HEK293 (cell line): ENCODE measurements around the gene GRIA1.

ENCODE experiments used
- CTCF ChIA-PET: fragments of 350-600 bp; formaldehyde crosslinking; extraction: SDS; loops from one replicate; lab custom pipeline; 2021; ENCODE audit warnings: antibody characterized with exemption; lab: Yijun Ruan, JAX
- POLR2A ChIA-PET: fragments of 300-600 bp; formaldehyde crosslinking; extraction: SDS; loops from one replicate; lab custom pipeline; 2020; ENCODE audit warnings: antibody characterized with exemption, inconsistent platforms; lab: Yijun Ruan, JAX
- H3K27ac ChIP-seq: fragments of 200-500 bp; sonication (Bioruptor generic); 2 replicates; pipeline ENCODE4 v1.5.1; 2014; ENCODE audit warnings: low read depth, low read length, control low read depth, inconsistent platforms; ENCODE audit errors: extremely low read depth
- H3K36me3 ChIP-seq, 2 experiments: fragments of 200-500 bp in 1 of 2; sonication (Bioruptor generic) in 1 of 2; 1 replicate in 1 of 2; 2 replicates in 1 of 2; pipeline ENCODE4 v1.5.1; 2014 to 2017; ENCODE audit warnings: inconsistent platforms in 2 of 2, low read length in 2 of 2; ENCODE audit not compliant: control insufficient read depth in 2 of 2, insufficient read depth in 1 of 2
- H3K4me1 ChIP-seq: fragments of 200-500 bp; sonication (Bioruptor generic); 2 replicates; pipeline ENCODE4 v1.5.1; 2014; ENCODE audit warnings: mild to moderate bottlenecking, low read length, inconsistent platforms; ENCODE audit not compliant: control insufficient read depth, insufficient read depth
- H3K4me3 ChIP-seq: 2 replicates; pipeline ENCODE4 v1.5.1; 2011; ENCODE audit warnings: low read depth, mild to moderate bottlenecking, control low read depth, low read length, moderate library complexity
- H3K9me3 ChIP-seq: fragments of 200-500 bp; sonication (Bioruptor generic); 2 replicates; pipeline ENCODE4 v1.5.1; 2014; ENCODE audit warnings: low read depth, low read length, inconsistent platforms; ENCODE audit not compliant: control insufficient read depth, insufficient read depth
- AEBP2 ChIP-seq: fragments of 450-650 bp; formaldehyde crosslinking; IDR thresholded peaks from 2 replicates; pipeline ENCODE4 v1.5.1; 2016; ENCODE audit warnings: missing biosample characterization, missing genetic modification characterization, borderline replicate concordance
- ATF2 ChIP-seq: fragments of 450-650 bp; formaldehyde crosslinking; IDR thresholded peaks from 2 replicates; pipeline ENCODE4 v1.5.1; 2016; ENCODE audit warnings: missing biosample characterization, missing genetic modification characterization, low read depth
- GLIS1 ChIP-seq: fragments of 450-650 bp; formaldehyde crosslinking; IDR thresholded peaks from 2 replicates; pipeline ENCODE4 v1.5.1; 2016; ENCODE audit warnings: missing biosample characterization, missing genetic modification characterization
- PRDM4 ChIP-seq: fragments of 450-650 bp; formaldehyde crosslinking; IDR thresholded peaks from 2 replicates; pipeline ENCODE4 v1.5.1; 2017; ENCODE audit warnings: missing biosample characterization, missing genetic modification characterization
- PRDM6 ChIP-seq: fragments of 450-650 bp; formaldehyde crosslinking; IDR thresholded peaks from 2 replicates; pipeline ENCODE4 v1.5.1; 2017; ENCODE audit warnings: missing biosample characterization, missing genetic modification characterization
- YY2 ChIP-seq: fragments of 450-650 bp; formaldehyde crosslinking; IDR thresholded peaks from 2 replicates; pipeline ENCODE4 v1.5.1; 2016; ENCODE audit warnings: missing biosample characterization, missing genetic modification characterization
- ZBTB21 ChIP-seq: fragments of 450-650 bp; formaldehyde crosslinking; IDR thresholded peaks from 2 replicates; pipeline ENCODE4 v1.5.1; 2017; ENCODE audit warnings: missing biosample characterization, missing genetic modification characterization
- ZFP37 ChIP-seq: fragments of 450-650 bp; formaldehyde crosslinking; IDR thresholded peaks from 2 replicates; pipeline ENCODE4 v1.5.1; 2016; ENCODE audit warnings: missing biosample characterization, missing genetic modification characterization
- ZNF114 ChIP-seq: fragments of 450-650 bp; formaldehyde crosslinking; IDR thresholded peaks from 2 replicates; pipeline ENCODE4 v1.5.0; 2017; ENCODE audit warnings: missing biosample characterization, missing genetic modification characterization
- ZNF140 ChIP-seq: fragments of 450-650 bp; formaldehyde crosslinking; IDR thresholded peaks from 2 replicates; pipeline ENCODE4 v1.5.1; 2016; ENCODE audit warnings: missing biosample characterization, missing genetic modification characterization
- ZNF157 ChIP-seq: fragments of 450-650 bp; formaldehyde crosslinking; IDR thresholded peaks from 2 replicates; pipeline ENCODE4 v1.5.1; 2016; ENCODE audit warnings: missing biosample characterization, missing genetic modification characterization
- ZNF2 ChIP-seq: fragments of 450-650 bp; formaldehyde crosslinking; IDR thresholded peaks from 2 replicates; pipeline ENCODE4 v1.5.1; 2016; ENCODE audit warnings: missing biosample characterization, missing genetic modification characterization
- ZNF202 ChIP-seq: fragments of 450-650 bp; formaldehyde crosslinking; IDR thresholded peaks from 2 replicates; pipeline ENCODE4 v1.5.1; 2016; ENCODE audit warnings: missing biosample characterization, missing genetic modification characterization, borderline replicate concordance
- ZNF26 ChIP-seq: fragments of 450-650 bp; formaldehyde crosslinking; IDR thresholded peaks from 2 replicates; pipeline ENCODE4 v1.5.1; 2016; ENCODE audit warnings: missing biosample characterization, missing genetic modification characterization
- ZNF366 ChIP-seq: fragments of 450-650 bp; formaldehyde crosslinking; conservative IDR thresholded peaks from 2 replicates; pipeline ENCODE4 v1.5.1; 2016; ENCODE audit warnings: missing biosample characterization, missing genetic modification characterization
- ZNF404 ChIP-seq: fragments of 450-650 bp; formaldehyde crosslinking; IDR thresholded peaks from 2 replicates; pipeline ENCODE4 v1.5.1; 2017; ENCODE audit warnings: missing biosample characterization, missing genetic modification characterization
- ZNF48 ChIP-seq: fragments of 450-650 bp; formaldehyde crosslinking; IDR thresholded peaks from 2 replicates; pipeline ENCODE4 v1.5.1; 2016; ENCODE audit warnings: missing biosample characterization, missing genetic modification characterization
- ZNF521 ChIP-seq: fragments of 450-650 bp; formaldehyde crosslinking; IDR thresholded peaks from 2 replicates; pipeline ENCODE4 v1.5.1; 2017; ENCODE audit warnings: missing biosample characterization, mild to moderate bottlenecking, missing genetic modification characterization
- ZNF548 ChIP-seq: fragments of 450-650 bp; formaldehyde crosslinking; IDR thresholded peaks from 2 replicates; pipeline ENCODE4 v1.5.1; 2016; ENCODE audit warnings: missing biosample characterization, missing genetic modification characterization
- ZNF549 ChIP-seq: fragments of 450-650 bp; IDR thresholded peaks from 2 replicates; pipeline ENCODE4 v1.5.1; 2018; ENCODE audit warnings: missing biosample characterization, missing genetic modification characterization, mild to moderate bottlenecking, inconsistent platforms, moderate library complexity
- ZNF560 ChIP-seq: fragments of 450-650 bp; formaldehyde crosslinking; IDR thresholded peaks from 2 replicates; pipeline ENCODE4 v1.5.1; 2017; ENCODE audit warnings: missing biosample characterization, missing genetic modification characterization, borderline replicate concordance
- ZNF585B ChIP-seq: fragments of 450-650 bp; formaldehyde crosslinking; IDR thresholded peaks from 2 replicates; pipeline ENCODE4 v1.5.1; 2016; ENCODE audit warnings: missing biosample characterization, missing genetic modification characterization
- ZNF600 ChIP-seq: fragments of 450-650 bp; formaldehyde crosslinking; IDR thresholded peaks from 2 replicates; pipeline ENCODE4 v1.5.1; 2016; ENCODE audit warnings: missing biosample characterization, missing genetic modification characterization
- ZNF623 ChIP-seq: fragments of 450-650 bp; formaldehyde crosslinking; IDR thresholded peaks from 2 replicates; pipeline ENCODE4 v1.5.1; 2016; ENCODE audit warnings: missing biosample characterization, missing genetic modification characterization
- ZNF629 ChIP-seq: fragments of 450-650 bp; formaldehyde crosslinking; IDR thresholded peaks from 2 replicates; pipeline ENCODE4 v1.5.1; 2017; ENCODE audit warnings: missing biosample characterization, missing genetic modification characterization
- ZNF658 ChIP-seq: fragments of 450-650 bp; formaldehyde crosslinking; IDR thresholded peaks from 2 replicates; pipeline ENCODE4; 2016; ENCODE audit warnings: missing biosample characterization, missing genetic modification characterization
- ZNF670 ChIP-seq: fragments of 450-650 bp; formaldehyde crosslinking; IDR thresholded peaks from 2 replicates; pipeline ENCODE4 v1.5.1; 2016; ENCODE audit warnings: missing biosample characterization, missing genetic modification characterization, low read depth
- ZNF704 ChIP-seq: fragments of 450-650 bp; formaldehyde crosslinking; IDR thresholded peaks from 2 replicates; pipeline ENCODE4 v1.5.1; 2016; ENCODE audit warnings: missing biosample characterization, missing genetic modification characterization
- ZNF791 ChIP-seq: fragments of 450-650 bp; formaldehyde crosslinking; IDR thresholded peaks from 2 replicates; pipeline ENCODE4 v1.5.1; 2016; ENCODE audit warnings: missing biosample characterization, missing genetic modification characterization

GRIA1 gene

GRCh38 chr5:153613144-153613543 is 122.7 kb downstream of the GRIA1 start:
- Histone ChIP-seq H3K9me3 (no peaks in the 10 kb centered on the region), H3K36me3 (no peaks in the 10 kb centered on the region), H3K4me1 (no peaks in the 10 kb centered on the region), H3K27ac (no peak overlapping the region)
- TF ChIP-seq ZNF114 (tag by site-specific recombination) (no peak), ZNF670 (tag by site-specific recombination) (no peak), YY2 (tag by site-specific recombination) (no peak), ZNF600 (tag by site-specific recombination) (no peak), ZNF202 (no peak), GLIS1 (tag by site-specific recombination) (no peak), AEBP2 (no peak), ZBTB21 (no peak), ZNF140 (no peak), ZNF629 (tag by site-specific recombination) (no peak), ZNF366 (tag by site-specific recombination) (no peak), PRDM6 (tag by site-specific recombination) (no peak), ZNF549 (tag by site-specific recombination) (no peak), ZNF623 (tag by site-specific recombination) (no peak), ZNF157 (tag by site-specific recombination) (no peak), ZNF560 (tag by site-specific recombination) (no peak), ZNF791 (tag by site-specific recombination) (no peak)
- TF ChIP-seq, all 188 proteins: peak for 0
- ChIA-PET POLR2A (no interaction called here), CTCF (no interaction called here)
- no peak overlapping the region for H3K4me3 ChIP-seq

- no peaks in the 10 kb centered on the region for H3K36me3 ChIP-seq
- no peaks in the 10 kb centered on the region for H3K9me3 ChIP-seq
- no peak overlapping the region for H3K4me3 ChIP-seq
- H3K4me1 ChIP-seq: no peaks in the 10 kb centered on the region
- CTCF ChIA-PET: no interaction called here
- no peak overlapping the region for H3K27ac ChIP-seq
- POLR2A ChIA-PET: no interaction called here
- no peak for TF ChIP-seq ZNF658 (tag by site-specific recombination)
- TF ChIP-seq ZNF670 (tag by site-specific recombination): no peak
- TF ChIP-seq ZNF48: no peak
- TF ChIP-seq ZFP37 (tag by site-specific recombination): no peak
- no peak for TF ChIP-seq ZNF585B
- TF ChIP-seq PRDM4 (tag by site-specific recombination): no peak
- no peak for TF ChIP-seq ZNF26 (tag by site-specific recombination)
- no peak for TF ChIP-seq ZNF404 (tag by site-specific recombination)
- TF ChIP-seq ZNF521 (tag by site-specific recombination): no peak
- no peak for TF ChIP-seq ZNF548 (tag by site-specific recombination)
- no peak for TF ChIP-seq ATF2 (tag by site-specific recombination)
- no peak for TF ChIP-seq ZNF704 (tag by site-specific recombination)
- TF ChIP-seq ZNF2: no peak
These were observed 123.2 kb downstream of the GRIA1 start for GRCh38 chr5:153613672-153614071.
